K562 (cell line): ENCODE results near the gene MAPKAPK2. TPM values are rescaled to one million over a fixed set of nuclear protein-coding genes. Genes with fewer than 3 reads are reported as not detected.

Experiments
- ELF1 ChIP-seq: fragments of 200-800 bp; sonication (Bioruptor generic); IDR thresholded peaks from 2 replicates; pipeline ENCODE4 v1.6.1; 2016; ENCODE audit warnings: missing genetic modification characterization, missing compliant biosample characterization
- ESRRB ChIP-seq: fragments of 250-450 bp; sonication (Bioruptor Pico); IDR thresholded peaks from 2 replicates; pipeline ENCODE4 v1.5.0; 2020; ENCODE audit warnings: mild to moderate bottlenecking, moderate library complexity, borderline replicate concordance
- GTF2F1 ChIP-seq: IDR thresholded peaks from 2 replicates; pipeline ENCODE4 v1.6.1; 2011; ENCODE audit warnings: low read depth, low read length, improper control_type of control experiment
- LCOR ChIP-seq: sonication (generic); formaldehyde crosslinking; IDR thresholded peaks from 2 replicates; pipeline ENCODE4 v1.8.0; 2022; ENCODE audit warnings: mild to moderate bottlenecking, missing genetic modification reagents
- MAFG ChIP-seq: fragments of 450-650 bp; conservative IDR thresholded peaks from 2 replicates; pipeline ENCODE4 v1.6.1; 2016; ENCODE audit warnings: missing genetic modification characterization, missing compliant biosample characterization
- MCM5 ChIP-seq: fragments of 450-650 bp; IDR thresholded peaks from 2 replicates; pipeline ENCODE4 v1.6.1; 2016; ENCODE audit warnings: low read depth
- NR2C2 ChIP-seq, 2 experiments: fragments of 200-800 bp in 1 of 2; sonication (Bioruptor generic) in 1 of 2; sonication (generic) in 1 of 2; formaldehyde crosslinking in 1 of 2; IDR thresholded peaks; 2 replicates each; pipeline versions ENCODE4 v1.6.1 to v1.8.0; 2016 to 2022; ENCODE audit warnings: mild to moderate bottlenecking in 1 of 2, missing compliant biosample characterization in 1 of 2, missing genetic modification characterization in 1 of 2, missing genetic modification reagents in 1 of 2
- POLR2H ChIP-seq: IDR thresholded peaks from 2 replicates; pipeline ENCODE4 v1.6.1; 2016; ENCODE audit warnings: missing genetic modification characterization, low read depth, mild to moderate bottlenecking, control low read depth, missing compliant biosample characterization, moderate library complexity
- RCOR1 ChIP-seq, 2 experiments: IDR thresholded peaks; 2 replicates each; pipeline ENCODE4 v1.6.1; 2012; ENCODE audit warnings: low read depth in 2 of 2, low read length in 2 of 2, borderline replicate concordance in 1 of 2, improper control_type of control experiment in 1 of 2
- RFX1 ChIP-seq: fragments of 450-650 bp; IDR thresholded peaks from 2 replicates; pipeline ENCODE4 v1.6.1; 2016; ENCODE audit warnings: mild to moderate bottlenecking, moderate library complexity
- STAG1 ChIP-seq: sonication (generic); formaldehyde crosslinking; IDR thresholded peaks from 2 replicates; pipeline ENCODE4 v1.5.0; 2020; ENCODE audit warnings: missing genetic modification reagents, borderline replicate concordance
- polyA plus RNA-seq, 8 experiments: library from polyadenylated mRNA; depleted of rRNA in 4 of 8; stranded (reverse) in 5 of 8; unstranded in 3 of 8; fragments of >200 nt; fragmentation: Nextera tagmentation in 2 of 8; fragmentation: Illumina TruSeq in 1 of 8; extraction: Ambion mirVana in 2 of 8; extraction: Trizol in 1 of 8; gene quantifications; 2 replicates each; pipeline versions ENCODE4 v1.2.1 to v1.2.3, GENCODE V29; 2011 to 2014; ENCODE audit warnings: inconsistent platforms in 1 of 8, missing spikeins in 1 of 8
- total RNA-seq, 7 experiments: library from RNA; depleted of rRNA in 6 of 7; stranded (reverse); fragments of >200 nt in 6 of 7; fragmentation: Illumina TruSeq in 2 of 7; extraction: Trizol in 2 of 7; gene quantifications; 2 replicates each; pipeline versions ENCODE4 v1.2.1 to v1.2.3, GENCODE V29; 2011 to 2021; ENCODE audit warnings: low replicate concordance in 1 of 7
- TF ChIP-seq, protein P1 (sequence below): fragments of 250-450 bp; sonication (Bioruptor Pico); IDR thresholded peaks from 2 replicates; pipeline ENCODE4 v1.8.0; 2022; ENCODE audit warnings: moderate library complexity, mild to moderate bottlenecking, inconsistent platforms
- TF ChIP-seq, protein P2 (sequence below): sonication (generic); formaldehyde crosslinking; IDR thresholded peaks from 2 replicates; pipeline ENCODE4 v1.8.1; 2022; ENCODE audit warnings: missing genetic modification reagents
- TF ChIP-seq, protein P3 (sequence below): fragments of 450-650 bp; IDR thresholded peaks from 2 replicates; pipeline ENCODE4 v1.6.1; 2016; ENCODE audit warnings: missing biosample characterization, missing genetic modification characterization

Gene MAPKAPK2
- total and polyA plus RNA-seq, 9 of the 15 experiments (the other 6 are each of a cell fraction or from before 2014, with no cell fraction given) = 0.63 to 94.2 (median 52.1) TPM

DNA sequence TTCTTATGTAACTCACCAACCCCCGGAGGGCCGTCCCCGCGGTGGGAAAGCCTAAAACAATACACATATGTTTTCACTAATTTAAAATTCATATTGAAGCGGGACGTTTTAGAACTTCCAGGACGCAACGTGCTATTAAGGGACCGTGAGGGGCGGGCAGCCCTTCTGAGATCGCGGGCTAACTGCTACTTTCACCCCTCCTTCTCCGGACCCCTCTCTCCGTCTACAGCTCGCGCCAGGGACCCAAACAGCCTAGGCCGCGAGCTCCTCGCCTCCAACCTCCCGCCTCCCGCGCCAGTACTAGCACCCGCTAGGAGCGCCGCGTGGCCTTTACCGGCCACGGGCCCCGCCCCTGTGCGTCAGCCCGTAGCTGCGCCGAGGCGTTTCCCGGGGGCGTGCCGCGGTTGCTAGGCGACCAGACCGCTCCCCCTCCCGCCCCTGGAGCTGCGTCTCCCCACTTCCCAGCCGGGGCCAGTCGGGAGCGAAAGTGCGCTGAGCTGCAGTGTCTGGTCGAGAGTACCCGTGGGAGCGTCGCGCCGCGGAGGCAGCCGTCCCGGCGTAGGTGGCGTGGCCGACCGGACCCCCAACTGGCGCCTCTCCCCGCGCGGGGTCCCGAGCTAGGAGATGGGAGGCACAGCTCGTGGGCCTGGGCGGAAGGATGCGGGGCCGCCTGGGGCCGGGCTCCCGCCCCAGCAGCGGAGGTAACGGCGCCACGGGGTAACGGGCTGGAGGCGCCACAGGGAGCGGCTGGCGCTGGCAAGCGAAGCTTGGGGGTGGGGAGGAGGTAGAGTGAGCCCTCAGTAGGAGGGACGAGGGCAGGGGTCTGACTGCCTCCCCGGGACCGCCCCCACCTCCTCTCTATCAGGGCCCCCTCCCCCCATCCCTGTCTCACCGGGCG, 49.4 kb upstream of the MAPKAPK2 start, which contains the start of gene DYRK3 (continued):
- TF ChIP-seq, protein P1, sequence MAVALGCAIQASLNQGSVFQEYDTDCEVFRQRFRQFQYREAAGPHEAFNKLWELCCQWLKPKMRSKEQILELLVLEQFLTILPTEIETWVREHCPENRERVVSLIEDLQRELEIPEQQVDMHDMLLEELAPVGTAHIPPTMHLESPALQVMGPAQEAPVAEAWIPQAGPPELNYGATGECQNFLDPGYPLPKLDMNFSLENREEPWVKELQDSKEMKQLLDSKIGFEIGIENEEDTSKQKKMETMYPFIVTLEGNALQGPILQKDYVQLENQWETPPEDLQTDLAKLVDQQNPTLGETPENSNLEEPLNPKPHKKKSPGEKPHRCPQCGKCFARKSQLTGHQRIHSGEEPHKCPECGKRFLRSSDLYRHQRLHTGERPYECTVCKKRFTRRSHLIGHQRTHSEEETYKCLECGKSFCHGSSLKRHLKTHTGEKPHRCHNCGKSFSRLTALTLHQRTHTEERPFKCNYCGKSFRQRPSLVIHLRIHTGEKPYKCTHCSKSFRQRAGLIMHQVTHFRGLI (CRISPR knock-in tag) = no peak
- TF ChIP-seq RCOR1 (IDR thresholded peaks at IDR 0.05; ENCODE audit: borderline replicate concordance in 1 of 2, low read depth in 2 of 2, low read length in 2 of 2) (peak in 1 of 2 experiments; percentile 56; a peak in 1 of 4 replicates), ESRRB (CRISPR knock-in tag) (no peak), MCM5 (no peak), STAG1 (CRISPR knock-in tag) (0 out of 2 replicates have a peak, but pooled peaks have one; percentile 24), MAFG (tag) (no peak), RFX1 (peak; percentile 99), LCOR (CRISPR knock-in tag) (peak; percentile 81; the same call in 1 of the 2 replicates), POLR2H (tag) (peak; percentile 88), GTF2F1 (peak; percentile 73; the same call in 1 of the 2 replicates), ELF1 (tag) (peak; percentile 48; the same call in 1 of the 2 replicates), NR2C2 (CRISPR knock-in tag; IDR thresholded peaks at IDR 0.05) (0 out of 2 replicates have a peak, but pooled peaks have one; percentile 24), NR2C2 (tag; IDR thresholded peaks at IDR 0.05) (no peak; the same call in 1 of the 2 replicates)
- TF ChIP-seq, protein P2, sequence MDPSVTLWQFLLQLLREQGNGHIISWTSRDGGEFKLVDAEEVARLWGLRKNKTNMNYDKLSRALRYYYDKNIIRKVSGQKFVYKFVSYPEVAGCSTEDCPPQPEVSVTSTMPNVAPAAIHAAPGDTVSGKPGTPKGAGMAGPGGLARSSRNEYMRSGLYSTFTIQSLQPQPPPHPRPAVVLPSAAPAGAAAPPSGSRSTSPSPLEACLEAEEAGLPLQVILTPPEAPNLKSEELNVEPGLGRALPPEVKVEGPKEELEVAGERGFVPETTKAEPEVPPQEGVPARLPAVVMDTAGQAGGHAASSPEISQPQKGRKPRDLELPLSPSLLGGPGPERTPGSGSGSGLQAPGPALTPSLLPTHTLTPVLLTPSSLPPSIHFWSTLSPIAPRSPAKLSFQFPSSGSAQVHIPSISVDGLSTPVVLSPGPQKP (CRISPR knock-in tag) = no peak
- TF ChIP-seq, protein P3, sequence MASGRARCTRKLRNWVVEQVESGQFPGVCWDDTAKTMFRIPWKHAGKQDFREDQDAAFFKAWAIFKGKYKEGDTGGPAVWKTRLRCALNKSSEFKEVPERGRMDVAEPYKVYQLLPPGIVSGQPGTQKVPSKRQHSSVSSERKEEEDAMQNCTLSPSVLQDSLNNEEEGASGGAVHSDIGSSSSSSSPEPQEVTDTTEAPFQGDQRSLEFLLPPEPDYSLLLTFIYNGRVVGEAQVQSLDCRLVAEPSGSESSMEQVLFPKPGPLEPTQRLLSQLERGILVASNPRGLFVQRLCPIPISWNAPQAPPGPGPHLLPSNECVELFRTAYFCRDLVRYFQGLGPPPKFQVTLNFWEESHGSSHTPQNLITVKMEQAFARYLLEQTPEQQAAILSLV (tag) = no peak
